H9 (cell line): ENCODE measurements around the gene CTSE. TPM values are rescaled to one million over a fixed set of nuclear protein-coding genes. Genes with fewer than 3 reads are reported as not detected.

Experiments
- DNase-seq: peaks from one replicate; pipeline ENCODE4 v3.0.0-alpha.2; 2017
- H2AFZ ChIP-seq: one replicate; pipeline ENCODE4 v1.6.1; 2013; ENCODE audit warnings: mild to moderate bottlenecking, low read length, control low read depth, moderate library complexity
- H2AK5ac ChIP-seq: 2 replicates; pipeline ENCODE4 v1.6.1; 2013; ENCODE audit warnings: low read length, control low read depth, mixed read lengths; ENCODE audit not compliant: insufficient read length
- H2BK120ac ChIP-seq: one replicate; pipeline ENCODE4 v1.6.1; 2013; ENCODE audit warnings: low read depth, mild to moderate bottlenecking, low read length, control low read depth, inconsistent platforms; ENCODE audit not compliant: poor library complexity, severe bottlenecking
- H2BK12ac ChIP-seq: 2 replicates; pipeline ENCODE4 v1.6.1; 2013; ENCODE audit warnings: low read length, control low read depth, mixed read lengths, low read depth; ENCODE audit not compliant: insufficient read length
- H2BK15ac ChIP-seq: 2 replicates; pipeline ENCODE4 v1.6.1; 2013; ENCODE audit warnings: low read depth, low read length, control low read depth
- H2BK20ac ChIP-seq: one replicate; pipeline ENCODE4 v1.6.1; 2013; ENCODE audit warnings: low read depth, mild to moderate bottlenecking, low read length, control low read depth, inconsistent platforms; ENCODE audit not compliant: poor library complexity, severe bottlenecking
- H2BK5ac ChIP-seq: 2 replicates; pipeline ENCODE4 v1.6.1; 2013; ENCODE audit warnings: low read length, control low read depth, mixed read lengths; ENCODE audit not compliant: insufficient read length
- H3K14ac ChIP-seq: 2 replicates; pipeline ENCODE4 v1.6.1; 2013; ENCODE audit warnings: low read length, control low read depth; ENCODE audit not compliant: insufficient read depth
- H3K18ac ChIP-seq: 2 replicates; pipeline ENCODE4 v1.6.1; 2013; ENCODE audit warnings: low read depth, mild to moderate bottlenecking, mixed read lengths, low read length, control low read depth; ENCODE audit not compliant: insufficient read length
- H3K23ac ChIP-seq: 2 replicates; pipeline ENCODE4 v1.6.1; 2013; ENCODE audit warnings: low read length, control low read depth, mixed read lengths, low read depth; ENCODE audit not compliant: insufficient read length
- H3K23me2 ChIP-seq: 2 replicates; pipeline ENCODE4 v1.6.1; 2013; ENCODE audit warnings: low read depth, mild to moderate bottlenecking, mixed read lengths, low read length, control low read depth; ENCODE audit not compliant: insufficient read length, poor library complexity, severe bottlenecking
- H3K27ac ChIP-seq: 2 replicates; pipeline ENCODE4 v1.5.1; 2013; ENCODE audit warnings: low read length, control low read depth, mixed read lengths, low read depth; ENCODE audit not compliant: insufficient read length
- H3K27me3 ChIP-seq: 2 replicates; pipeline ENCODE4 v1.6.1; 2013; ENCODE audit warnings: low read length, control low read depth, inconsistent platforms; ENCODE audit not compliant: insufficient read depth
- H3K4ac ChIP-seq: 2 replicates; pipeline ENCODE4 v1.6.1; 2013; ENCODE audit warnings: low read depth, mild to moderate bottlenecking, control low read depth, inconsistent platforms, low read length, moderate library complexity
- H3K4me1 ChIP-seq: 2 replicates; pipeline ENCODE4 v1.6.1; 2013; ENCODE audit warnings: low read length, control low read depth, inconsistent platforms; ENCODE audit not compliant: insufficient read depth
- H3K4me2 ChIP-seq: 2 replicates; pipeline ENCODE4 v1.6.1; 2013; ENCODE audit warnings: low read length, control low read depth, mixed read lengths; ENCODE audit not compliant: insufficient read length, insufficient read depth
- H3K56ac ChIP-seq: 2 replicates; pipeline ENCODE4 v1.6.1; 2013; ENCODE audit warnings: low read depth, mild to moderate bottlenecking, mixed read lengths, low read length, control low read depth; ENCODE audit not compliant: insufficient read length
- H3K79me1 ChIP-seq: 2 replicates; pipeline ENCODE4 v1.6.1; 2013; ENCODE audit warnings: low read depth, mild to moderate bottlenecking, moderate library complexity, low read length, control low read depth, inconsistent platforms; ENCODE audit not compliant: insufficient read depth, poor library complexity, severe bottlenecking
- H3K79me2 ChIP-seq: 2 replicates; pipeline ENCODE4 v1.6.1; 2013; ENCODE audit warnings: low read length, control low read depth, inconsistent platforms; ENCODE audit not compliant: insufficient read depth
- H3K9ac ChIP-seq: 2 replicates; pipeline ENCODE4 v1.6.1; 2013; ENCODE audit warnings: low read length, control low read depth, mixed read lengths; ENCODE audit not compliant: insufficient read length; ENCODE audit errors: extremely low read depth
- H3K9me3 ChIP-seq: one replicate; pipeline ENCODE4 v1.6.1; 2013; ENCODE audit warnings: low read depth, low read length, inconsistent platforms; ENCODE audit not compliant: control insufficient read depth
- H3T11ph ChIP-seq: one replicate; pipeline ENCODE4 v1.6.1; 2013; ENCODE audit warnings: mild to moderate bottlenecking, low read length, control low read depth, inconsistent platforms
- H4K20me1 ChIP-seq: one replicate; pipeline ENCODE4 v1.6.1; 2013; ENCODE audit not compliant: control insufficient read depth, insufficient read length, insufficient read depth
- H4K5ac ChIP-seq: 2 replicates; pipeline ENCODE4 v1.6.1; 2013; ENCODE audit warnings: low read depth, mild to moderate bottlenecking, mixed read lengths, low read length, control low read depth; ENCODE audit not compliant: insufficient read length
- H4K8ac ChIP-seq: replicated peaks from 2 replicates; pipeline ENCODE4 v1.6.1; 2013; ENCODE audit warnings: low read length, control low read depth, mixed read lengths, low read depth; ENCODE audit not compliant: insufficient read length
- H4K91ac ChIP-seq: 2 replicates; pipeline ENCODE4 v1.6.1; 2013; ENCODE audit warnings: low read depth, mild to moderate bottlenecking, moderate library complexity, mixed read lengths, low read length, control low read depth; ENCODE audit not compliant: insufficient read length
- H3K27ac Mint-ChIP-seq, 3 experiments: 2 replicates in 2 of 3; 3 replicates in 1 of 3; pipeline ENCODE4 v1.8.0; 2020 to 2021; ENCODE audit warnings: mixed read lengths in 3 of 3, mild to moderate bottlenecking in 1 of 3, moderate library complexity in 1 of 3
- H3K27me3 Mint-ChIP-seq: 2 replicates; pipeline ENCODE4 v1.8.0; 2021; ENCODE audit warnings: low read depth, mild to moderate bottlenecking, moderate library complexity, mixed read lengths
- H3K36me3 Mint-ChIP-seq, 3 experiments: 2 replicates in 2 of 3; 3 replicates in 1 of 3; pipeline ENCODE4 v1.8.0; 2020 to 2021; ENCODE audit warnings: low read depth in 3 of 3, mixed read lengths in 3 of 3; ENCODE audit not compliant: insufficient read depth in 1 of 3
- H3K4me1 Mint-ChIP-seq, 2 experiments: 2 replicates each; pipeline ENCODE4 v1.8.0; 2020; ENCODE audit warnings: mixed read lengths in 2 of 2
- H3K4me3 Mint-ChIP-seq, 2 experiments: 2 replicates in 1 of 2; 3 replicates in 1 of 2; pipeline ENCODE4 v1.8.0; 2020 to 2021; ENCODE audit warnings: mild to moderate bottlenecking in 2 of 2, mixed read lengths in 2 of 2, moderate library complexity in 1 of 2
- H3K9me3 Mint-ChIP-seq, 2 experiments: 2 replicates in 1 of 2; 3 replicates in 1 of 2; pipeline ENCODE4 v1.8.0; 2020; ENCODE audit warnings: mild to moderate bottlenecking in 2 of 2, mixed read lengths in 2 of 2, moderate library complexity in 1 of 2
- WGBS: extraction: QIAGEN DNeasy Blood & Tissue Kit; methylation state at CpG from one replicate; pipeline ENCODE4 v1.1.7; 2013; ENCODE audit warnings: missing lambda C conversion rate, low lambda C conversion rate, mixed read lengths; ENCODE audit not compliant: insufficient read length; ENCODE audit errors: extremely low coverage; 5-methylcytosine and 5-hydroxymethylcytosine counted together
- total RNA-seq: library from RNA; stranded (reverse); gene quantifications from 2 replicates; pipeline ENCODE4 v1.2.1, GENCODE V29; 2021
- TF ChIP-seq, protein P1 (sequence below): fragments of 200-600 bp; sonication (generic); conservative IDR thresholded peaks from 3 replicates; pipeline ENCODE4 v1.8.0; 2021; ENCODE audit warnings: antibody characterized with exemption, mild to moderate bottlenecking

The CTSE gene
- total RNA-seq, 1 experiment from 2014 or later, result not detected

DNA sequence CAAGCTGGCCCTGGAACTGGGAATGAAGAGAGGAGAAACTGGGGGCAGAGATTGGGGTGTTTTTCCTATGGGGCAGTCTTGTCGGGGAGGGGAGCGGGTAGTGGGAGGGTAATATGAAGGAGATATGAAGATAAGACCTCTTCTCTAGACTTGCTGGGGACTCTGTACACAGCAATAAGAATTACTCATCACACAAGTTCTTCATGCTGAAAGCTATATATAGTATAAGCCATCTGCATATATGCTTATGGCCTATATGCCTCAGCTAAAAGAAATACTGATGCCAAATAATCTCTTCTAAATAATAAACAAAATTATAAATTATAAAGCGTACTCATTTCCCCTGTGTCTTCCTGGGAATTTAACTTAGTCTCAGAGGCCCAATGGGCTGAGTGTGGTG is 37.1 kb upstream of the CTSE start:
- Histone ChIP-seq H2BK20ac (no peak overlapping the region), H3K27me3 (no peaks in the 10 kb centered on the region), H3K9me3 (no peaks in the 10 kb centered on the region), H2BK15ac (no peak overlapping the region), H3K18ac (no peak overlapping the region), H4K8ac (no peak overlapping the region), H3K23ac (no peak overlapping the region), H3K23me2 (no peaks in the 10 kb centered on the region), H4K20me1 (no peaks in the 10 kb centered on the region), H3K56ac (no peak overlapping the region), H4K5ac (no peak overlapping the region), H3K79me2 (no peaks in the 10 kb centered on the region), H3T11ph (no peak overlapping the region), H3K79me1 (no peaks in the 10 kb centered on the region), H3K9ac (no peak overlapping the region), H2BK5ac (no peak overlapping the region), H2AFZ (no peak overlapping the region), H3K27ac (no peak overlapping the region), H3K4me1 (no peaks in the 10 kb centered on the region; the same call in 1 of the 2 replicates), H3K14ac (no peak overlapping the region), H2BK12ac (no peak overlapping the region), H3K4me2 (no peak overlapping the region), H2BK120ac (no peak overlapping the region), H4K91ac (no peak overlapping the region), H3K4ac (no peak overlapping the region), H2AK5ac (no peak overlapping the region)
- peaks cover 6 to 10% (median 9%) of the 10 kb centered on the region in 3 experiments for H3K36me3 Mint-ChIP-seq
- H3K27me3 Mint-ChIP-seq, result peaks cover 7% of the 10 kb centered on the region
- H3K4me1 Mint-ChIP-seq, result peaks cover 0 to 6% of the 10 kb centered on the region in 2 experiments; a peak in 1 of 4 replicates
- peaks cover 14 to 18% of the 10 kb centered on the region in 2 experiments for H3K9me3 Mint-ChIP-seq
- TF ChIP-seq, protein P1, sequence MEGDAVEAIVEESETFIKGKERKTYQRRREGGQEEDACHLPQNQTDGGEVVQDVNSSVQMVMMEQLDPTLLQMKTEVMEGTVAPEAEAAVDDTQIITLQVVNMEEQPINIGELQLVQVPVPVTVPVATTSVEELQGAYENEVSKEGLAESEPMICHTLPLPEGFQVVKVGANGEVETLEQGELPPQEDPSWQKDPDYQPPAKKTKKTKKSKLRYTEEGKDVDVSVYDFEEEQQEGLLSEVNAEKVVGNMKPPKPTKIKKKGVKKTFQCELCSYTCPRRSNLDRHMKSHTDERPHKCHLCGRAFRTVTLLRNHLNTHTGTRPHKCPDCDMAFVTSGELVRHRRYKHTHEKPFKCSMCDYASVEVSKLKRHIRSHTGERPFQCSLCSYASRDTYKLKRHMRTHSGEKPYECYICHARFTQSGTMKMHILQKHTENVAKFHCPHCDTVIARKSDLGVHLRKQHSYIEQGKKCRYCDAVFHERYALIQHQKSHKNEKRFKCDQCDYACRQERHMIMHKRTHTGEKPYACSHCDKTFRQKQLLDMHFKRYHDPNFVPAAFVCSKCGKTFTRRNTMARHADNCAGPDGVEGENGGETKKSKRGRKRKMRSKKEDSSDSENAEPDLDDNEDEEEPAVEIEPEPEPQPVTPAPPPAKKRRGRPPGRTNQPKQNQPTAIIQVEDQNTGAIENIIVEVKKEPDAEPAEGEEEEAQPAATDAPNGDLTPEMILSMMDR, result no peak
- DNase-seq, result no peak
- H3K27ac Mint-ChIP-seq, result no peak overlapping the region
- H3K4me3 Mint-ChIP-seq, result no peak overlapping the region
- WGBS, result no CpG with 5 or more reads among the region's 3 CpGs
